ENCODE measurements around the gene COL2A1.

Gene COL2A1

DNA sequence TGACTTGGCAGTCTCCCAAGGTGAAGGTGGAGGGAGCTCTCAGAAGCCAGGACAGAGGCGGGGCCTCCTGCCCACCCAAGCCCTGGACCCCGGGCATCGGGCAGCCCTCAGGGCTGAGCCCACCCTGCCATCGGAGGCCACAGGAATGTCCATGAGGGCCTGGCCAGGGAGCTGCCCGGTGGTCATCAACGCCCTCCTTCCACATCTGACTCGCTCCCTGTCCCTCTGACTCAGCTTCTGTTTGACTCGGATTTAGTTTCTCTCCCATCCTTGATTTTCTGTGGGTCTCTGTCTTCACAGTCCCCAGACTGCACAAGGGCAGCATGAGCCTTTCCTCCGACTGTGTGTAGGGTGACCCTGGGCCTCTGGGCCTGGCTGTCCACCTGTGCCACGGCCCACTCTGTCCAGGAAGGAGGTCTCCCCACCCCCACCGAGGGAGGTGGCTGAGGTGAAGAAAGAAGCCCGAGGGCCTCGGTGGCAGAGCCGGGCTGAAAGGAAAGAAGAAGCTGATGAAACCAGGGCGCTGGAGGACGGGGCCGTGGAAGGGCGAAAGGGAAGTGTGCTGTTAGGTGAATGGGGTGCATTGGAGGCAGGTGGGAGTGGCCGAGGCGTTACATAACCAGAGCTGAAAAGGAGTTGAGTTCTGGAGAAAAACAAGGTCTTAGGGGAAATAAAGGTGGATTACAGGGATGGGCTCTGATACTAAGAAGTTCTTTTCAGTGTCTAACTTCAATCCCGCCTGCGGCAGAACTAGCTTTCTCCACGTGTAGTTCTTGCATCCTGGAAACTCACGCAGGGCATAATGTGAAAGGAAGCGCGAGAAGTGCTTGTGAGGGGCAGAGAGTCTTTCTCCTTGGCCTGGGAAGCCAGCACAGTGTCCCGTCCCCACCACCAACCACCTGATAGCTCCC lies 57.6 kb downstream of the COL2A1 start:
- ChIA-PET CTCF (interaction anchor here (0.5 to 1.2 kb wide), 3 partner anchors 42 to 1322 kb away, joined by 3 to 5 read pairs (median 4); partner anchors contain the start of gene VDR), POLR2A (interaction anchor here (0.8 to 2.2 kb wide), 2 partner anchors 42 to 172 kb away, joined by 3 to 7 read pairs; partner anchors contain the start of genes PFKM and VDR)
- DNase-seq (ENCODE audit: extremely low spot score), result no peak
- TF ChIP-seq HDGF (IDR thresholded peaks at IDR 0.05; ENCODE audit: borderline replicate concordance) (no peak), CTBP1 (IDR thresholded peaks at IDR 0.05; ENCODE audit: borderline replicate concordance) (no peak), L3MBTL2 (conservative IDR thresholded peaks at IDR 0.05) (no peak), SUZ12 (IDR thresholded peaks at IDR 0.05) (no peak), FOXK2 (IDR thresholded peaks at IDR 0.05) (no peak)

DNA sequence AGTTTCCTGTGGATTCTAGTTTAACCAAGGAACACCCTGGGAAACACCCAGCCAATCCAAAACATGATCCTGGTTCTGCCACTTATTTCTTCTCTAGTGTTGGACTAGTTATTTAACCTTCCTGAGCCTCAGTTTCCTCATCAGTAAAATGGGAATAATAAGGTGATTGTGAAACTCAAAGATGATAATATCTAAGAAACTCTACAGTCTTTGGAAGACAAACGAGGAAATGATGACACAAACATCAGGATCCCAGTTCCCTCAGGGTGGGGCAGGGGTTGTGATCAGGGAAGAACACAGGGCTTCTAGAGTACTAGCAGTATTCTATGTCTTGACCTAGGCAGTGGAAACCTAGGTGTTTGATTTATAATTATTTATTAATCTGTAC lies 58.9 kb downstream of the COL2A1 start:
- ChIA-PET CTCF (no interaction called here), POLR2A (interaction anchor here (2.2 kb wide), 1 partner anchor 40 kb away, joined by 7 read pairs; the partner anchor contains the start of gene VDR)
- no peak for TF ChIP-seq FOXM1 (IDR thresholded peaks at IDR 0.05; ENCODE audit: borderline replicate concordance)
- no peak for TF ChIP-seq ARNT (IDR thresholded peaks at IDR 0.05)
- no peak for TF ChIP-seq HDGF (IDR thresholded peaks at IDR 0.05; ENCODE audit: borderline replicate concordance)
- no peak for TF ChIP-seq LEF1 (IDR thresholded peaks at IDR 0.05; ENCODE audit: borderline replicate concordance)
- no peak for TF ChIP-seq CTBP1 (IDR thresholded peaks at IDR 0.05; ENCODE audit: borderline replicate concordance)
- TF ChIP-seq BHLHE40 (IDR thresholded peaks at IDR 0.05; ENCODE audit: borderline replicate concordance), result no peak
- TF ChIP-seq ZNF384 (IDR thresholded peaks at IDR 0.05), result no peak
- no peak for TF ChIP-seq L3MBTL2 (conservative IDR thresholded peaks at IDR 0.05)
- TF ChIP-seq TARDBP (IDR thresholded peaks at IDR 0.05), result no peak
- no peak for TF ChIP-seq FOXK2 (IDR thresholded peaks at IDR 0.05)
- TF ChIP-seq NFRKB (IDR thresholded peaks at IDR 0.05), result no peak
- TF ChIP-seq, protein P1, sequence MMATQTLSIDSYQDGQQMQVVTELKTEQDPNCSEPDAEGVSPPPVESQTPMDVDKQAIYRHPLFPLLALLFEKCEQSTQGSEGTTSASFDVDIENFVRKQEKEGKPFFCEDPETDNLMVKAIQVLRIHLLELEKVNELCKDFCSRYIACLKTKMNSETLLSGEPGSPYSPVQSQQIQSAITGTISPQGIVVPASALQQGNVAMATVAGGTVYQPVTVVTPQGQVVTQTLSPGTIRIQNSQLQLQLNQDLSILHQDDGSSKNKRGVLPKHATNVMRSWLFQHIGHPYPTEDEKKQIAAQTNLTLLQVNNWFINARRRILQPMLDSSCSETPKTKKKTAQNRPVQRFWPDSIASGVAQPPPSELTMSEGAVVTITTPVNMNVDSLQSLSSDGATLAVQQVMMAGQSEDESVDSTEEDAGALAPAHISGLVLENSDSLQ (IDR thresholded peaks at IDR 0.05), result no peak
- TF ChIP-seq ELF4 (IDR thresholded peaks at IDR 0.05), result no peak
- TF ChIP-seq SUZ12 (IDR thresholded peaks at IDR 0.05), result no peak
- no peak for TF ChIP-seq SP1 (IDR thresholded peaks at IDR 0.05)
- no peak for TF ChIP-seq FOXA1 (IDR thresholded peaks at IDR 0.05)
- no peak for DNase-seq (ENCODE audit: extremely low spot score)

DNA sequence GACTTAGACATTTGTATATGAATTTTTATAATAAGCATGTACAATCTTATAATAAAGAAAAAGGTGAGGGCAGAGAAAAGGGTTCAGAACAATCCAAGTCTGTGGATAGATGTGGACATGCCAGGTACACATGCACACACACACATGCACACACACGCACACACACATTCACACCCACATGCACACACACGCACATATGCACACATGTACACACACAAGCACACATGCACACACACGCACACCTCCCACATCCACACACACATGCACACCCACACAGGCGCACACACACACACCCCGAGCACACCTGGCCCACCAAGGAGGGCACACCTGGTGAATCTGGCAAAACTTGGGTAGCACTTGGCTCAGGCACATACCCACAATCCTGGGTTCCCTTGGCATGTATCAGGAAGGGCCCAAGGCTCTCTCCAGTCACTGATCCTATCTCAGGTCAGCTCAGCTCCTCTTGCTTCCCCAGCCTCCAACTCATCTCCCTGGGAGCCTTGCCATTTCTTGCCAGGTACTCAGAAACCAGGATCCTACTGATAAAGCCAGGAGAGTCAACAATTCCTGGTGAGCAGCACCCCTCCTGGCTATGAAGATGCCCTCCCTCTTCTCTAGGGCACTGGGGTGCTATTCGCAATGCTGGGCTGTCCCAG lies 59.5 kb downstream of the COL2A1 start:
- DNase-seq (ENCODE audit: extremely low spot score), result no peak
- ChIA-PET POLR2A (no interaction called here), CTCF (interaction anchor here (0.5 to 0.6 kb wide), 2 partner anchors 9 to 557 kb away, joined by 3 read pairs; no protein-coding TSS in a partner anchor)
- TF ChIP-seq, protein P1 (IDR thresholded peaks at IDR 0.05), result no peak
- TF ChIP-seq HDGF (IDR thresholded peaks at IDR 0.05; ENCODE audit: borderline replicate concordance), result no peak
- no peak for TF ChIP-seq TARDBP (IDR thresholded peaks at IDR 0.05)
- TF ChIP-seq NFRKB (IDR thresholded peaks at IDR 0.05), result no peak
- TF ChIP-seq SUZ12 (IDR thresholded peaks at IDR 0.05), result no peak
- TF ChIP-seq LEF1 (IDR thresholded peaks at IDR 0.05; ENCODE audit: borderline replicate concordance), result no peak
- no peak for TF ChIP-seq FOXK2 (IDR thresholded peaks at IDR 0.05)
- no peak for TF ChIP-seq FOXM1 (IDR thresholded peaks at IDR 0.05; ENCODE audit: borderline replicate concordance)
- TF ChIP-seq SP1 (IDR thresholded peaks at IDR 0.05), result no peak
- no peak for TF ChIP-seq CTBP1 (IDR thresholded peaks at IDR 0.05; ENCODE audit: borderline replicate concordance)
- TF ChIP-seq ZNF384 (IDR thresholded peaks at IDR 0.05), result no peak
- no peak for TF ChIP-seq BHLHE40 (IDR thresholded peaks at IDR 0.05; ENCODE audit: borderline replicate concordance)
- TF ChIP-seq L3MBTL2 (conservative IDR thresholded peaks at IDR 0.05), result no peak
- TF ChIP-seq ARNT (IDR thresholded peaks at IDR 0.05), result no peak
- TF ChIP-seq ELF4 (IDR thresholded peaks at IDR 0.05), result no peak
- TF ChIP-seq FOXA1 (IDR thresholded peaks at IDR 0.05), result no peak

DNA sequence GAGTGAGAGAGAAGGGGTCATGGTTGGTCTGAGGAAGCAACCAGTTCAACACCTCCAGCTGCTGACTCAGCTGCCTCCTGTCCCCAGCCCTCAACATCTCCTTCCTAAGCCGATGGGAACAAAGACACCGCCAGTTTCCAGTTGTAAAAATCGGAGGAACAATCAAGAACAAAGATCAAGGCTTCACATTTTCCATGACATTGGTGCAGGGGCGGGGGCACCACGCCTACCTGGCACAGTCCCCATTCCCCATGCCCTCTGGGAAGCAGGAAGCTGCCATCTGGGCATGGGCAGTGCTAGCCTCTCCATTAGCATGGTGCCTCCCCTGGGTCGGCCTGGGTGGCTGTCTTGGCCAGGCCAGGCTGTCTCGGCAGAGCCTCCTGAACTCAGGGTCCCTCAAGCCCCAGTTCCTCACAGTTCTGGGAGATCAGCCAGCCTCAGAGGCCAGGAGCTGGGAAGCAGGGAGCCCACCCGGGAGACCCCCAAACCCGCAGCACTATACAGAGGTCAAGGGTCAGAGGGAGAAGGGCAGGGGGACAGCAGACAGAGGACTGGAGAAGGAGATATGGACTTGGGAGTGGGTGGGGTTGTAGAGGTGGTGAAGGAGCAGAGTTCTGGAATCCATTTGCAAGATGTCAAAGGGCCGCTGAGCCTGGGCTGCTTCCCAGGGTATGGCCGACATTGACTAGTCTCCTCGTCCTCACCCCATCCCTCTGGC lies 60.5 kb downstream of the COL2A1 start:
- no peak for TF ChIP-seq LEF1 (IDR thresholded peaks at IDR 0.05; ENCODE audit: borderline replicate concordance)
- TF ChIP-seq, protein P1 (IDR thresholded peaks at IDR 0.05), result no peak
- TF ChIP-seq SUZ12 (IDR thresholded peaks at IDR 0.05), result no peak
- no peak for TF ChIP-seq ELF4 (IDR thresholded peaks at IDR 0.05)
- TF ChIP-seq FOXA1 (IDR thresholded peaks at IDR 0.05), result no peak
- TF ChIP-seq TARDBP (IDR thresholded peaks at IDR 0.05), result no peak
- no peak for TF ChIP-seq ZNF384 (IDR thresholded peaks at IDR 0.05)
- TF ChIP-seq FOXM1 (IDR thresholded peaks at IDR 0.05; ENCODE audit: borderline replicate concordance), result no peak
- TF ChIP-seq FOXK2 (IDR thresholded peaks at IDR 0.05), result no peak
- no peak for TF ChIP-seq HDGF (IDR thresholded peaks at IDR 0.05; ENCODE audit: borderline replicate concordance)
- TF ChIP-seq L3MBTL2 (conservative IDR thresholded peaks at IDR 0.05), result no peak
- no peak for TF ChIP-seq SP1 (IDR thresholded peaks at IDR 0.05)
- TF ChIP-seq NFRKB (IDR thresholded peaks at IDR 0.05), result no peak
- no peak for TF ChIP-seq BHLHE40 (IDR thresholded peaks at IDR 0.05; ENCODE audit: borderline replicate concordance)
- TF ChIP-seq CTBP1 (IDR thresholded peaks at IDR 0.05; ENCODE audit: borderline replicate concordance), result no peak
- TF ChIP-seq ARNT (IDR thresholded peaks at IDR 0.05), result no peak
- DNase-seq (ENCODE audit: extremely low spot score), result no peak
- ChIA-PET POLR2A (no interaction called here), CTCF (interaction anchor here (0.5 to 0.6 kb wide), 2 partner anchors 246 to 558 kb away, joined by 3 read pairs; no protein-coding TSS in a partner anchor)
